Sigmoid colon (tissue), 7 donors: ENCODE results near the gene ADARB2. TPM values are rescaled to one million over a fixed set of nuclear protein-coding genes. Genes with fewer than 3 reads are reported as not detected.

Experiments
- DNase-seq: peaks from one replicate; pipeline ENCODE4 v3.0.0-alpha.2; 2019
- H3K27ac ChIP-seq, 4 donors: fragments of 200-600 bp; sonication (generic); one replicate each; pipeline ENCODE4 v1.5.1; 2016 to 2019; ENCODE audit warnings: mild to moderate bottlenecking in 1 of 4
- H3K27me3 ChIP-seq, 3 donors: fragments of 200-600 bp; sonication (generic); one replicate each; pipeline ENCODE4 v1.5.1; 2019; ENCODE audit warnings: mild to moderate bottlenecking in 1 of 3
- H3K36me3 ChIP-seq, 4 donors: fragments of 200-600 bp; sonication (generic); one replicate each; pipeline ENCODE4 v1.5.1; 2016 to 2019
- H3K4me1 ChIP-seq, 4 donors: fragments of 200-600 bp; sonication (generic); one replicate each; pipeline ENCODE4 v1.5.1; 2017 to 2019
- H3K4me3 ChIP-seq, 4 donors: fragments of 200-600 bp; sonication (generic); one replicate each; pipeline ENCODE4 v1.5.1; 2017 to 2019; ENCODE audit warnings: mild to moderate bottlenecking in 2 of 4, moderate library complexity in 1 of 4
- H3K9me3 ChIP-seq, 4 donors: fragments of 200-600 bp in 3 of 4; sonication (generic) in 3 of 4; one replicate each; pipeline versions ENCODE4 v1.5.1 to v1.6.1; 2013 to 2019
- EP300 ChIP-seq, 4 donors: sonication (generic); formaldehyde crosslinking; IDR thresholded peaks; one replicate each; pipeline ENCODE4 v1.6.1; 2017; ENCODE audit warnings: antibody characterized with exemption in 4 of 4
- POLR2A ChIP-seq, 2 donors: fragments of 450-650 bp; IDR thresholded peaks; one replicate each; pipeline ENCODE4 v1.6.1; 2016; ENCODE audit warnings: antibody characterized with exemption in 2 of 2, mild to moderate bottlenecking in 2 of 2, moderate library complexity in 2 of 2
- POLR2AphosphoS5 ChIP-seq, 4 donors: sonication (generic); formaldehyde crosslinking; IDR thresholded peaks; one replicate each; pipeline ENCODE4 v1.6.1; 2017; ENCODE audit warnings: antibody characterized with exemption in 4 of 4
- WGBS, 2 donors: extraction: QIAGEN DNeasy Blood & Tissue Kit; methylation state at CpG; one replicate each; pipeline ENCODE4 v1.1.7; 2013; 5-methylcytosine and 5-hydroxymethylcytosine counted together
- intact Hi-C: fragments of 100-400 bp; cut with DNase I; formaldehyde crosslinking; loops from one replicate; pipeline ENCODE4 v1.15.1; 2023
- polyA plus RNA-seq, 3 donors: library from polyadenylated mRNA; stranded (reverse); fragments of 200-250 nt; gene quantifications; one replicate each; pipeline ENCODE4 v1.2.3, GENCODE V29; 2013
- total RNA-seq, 4 donors: library from RNA; depleted of rRNA; stranded (reverse); fragments of >200 nt; gene quantifications; one replicate each; pipeline ENCODE4 v1.1.0, GENCODE V29; 2016
- TF ChIP-seq, protein P1 (sequence below), 4 experiments: fragments of 450-650 bp in 3 of 4; fragments of 200-600 bp in 1 of 4; IDR thresholded peaks; one replicate each; pipeline ENCODE4 v1.5.1; 2016 to 2019; ENCODE audit warnings: antibody characterized with exemption in 4 of 4, mild to moderate bottlenecking in 3 of 4, moderate library complexity in 2 of 4
- donor health status: healthy with polysubstance abuse.
- donor health status: Bipolar disorder and iron deficiency.
- donor health status: healthy.

Gene ADARB2
- total and polyA plus RNA-seq, 7 donors: 0.60 to 5.9 (median 3.5) TPM; not detected in 1

DNA sequence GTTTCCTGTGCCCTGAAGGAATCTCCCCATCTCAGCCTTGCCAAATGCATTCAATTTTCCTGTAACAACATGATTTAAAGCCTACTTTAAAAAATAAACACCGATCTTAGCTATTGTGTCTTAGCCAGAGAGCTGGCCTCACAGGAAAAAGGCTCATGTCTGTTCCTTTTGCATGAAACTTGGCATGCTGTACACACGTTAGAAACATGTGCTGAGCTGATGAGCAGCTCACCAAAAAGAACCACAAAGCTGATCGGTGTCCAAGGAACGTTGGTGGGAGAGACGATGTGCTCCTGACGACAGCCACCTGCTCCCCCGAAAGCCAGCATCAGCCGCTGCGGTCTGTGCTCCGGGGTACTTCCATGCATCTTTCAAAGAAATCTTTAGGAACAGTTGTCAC, 135.9 kb downstream of the ADARB2 start:
- WGBS, 2 donors: 72 to 84% methylated on average over 10 of the region's 10 CpGs
- Histone ChIP-seq H3K4me1 (no peaks in the 10 kb centered on the region), H3K27ac (no peak overlapping the region), H3K9me3 (no peaks in the 10 kb centered on the region), H3K36me3 (no peaks in the 10 kb centered on the region), H3K27me3 (peaks cover 0 to 7% (median 0%) of the 10 kb centered on the region in 3 donors), H3K4me3 (no peak overlapping the region)
- DNase-seq: no peak
- no peak for TF ChIP-seq EP300 (IDR thresholded peaks at IDR 0.05)
- TF ChIP-seq, protein P1, sequence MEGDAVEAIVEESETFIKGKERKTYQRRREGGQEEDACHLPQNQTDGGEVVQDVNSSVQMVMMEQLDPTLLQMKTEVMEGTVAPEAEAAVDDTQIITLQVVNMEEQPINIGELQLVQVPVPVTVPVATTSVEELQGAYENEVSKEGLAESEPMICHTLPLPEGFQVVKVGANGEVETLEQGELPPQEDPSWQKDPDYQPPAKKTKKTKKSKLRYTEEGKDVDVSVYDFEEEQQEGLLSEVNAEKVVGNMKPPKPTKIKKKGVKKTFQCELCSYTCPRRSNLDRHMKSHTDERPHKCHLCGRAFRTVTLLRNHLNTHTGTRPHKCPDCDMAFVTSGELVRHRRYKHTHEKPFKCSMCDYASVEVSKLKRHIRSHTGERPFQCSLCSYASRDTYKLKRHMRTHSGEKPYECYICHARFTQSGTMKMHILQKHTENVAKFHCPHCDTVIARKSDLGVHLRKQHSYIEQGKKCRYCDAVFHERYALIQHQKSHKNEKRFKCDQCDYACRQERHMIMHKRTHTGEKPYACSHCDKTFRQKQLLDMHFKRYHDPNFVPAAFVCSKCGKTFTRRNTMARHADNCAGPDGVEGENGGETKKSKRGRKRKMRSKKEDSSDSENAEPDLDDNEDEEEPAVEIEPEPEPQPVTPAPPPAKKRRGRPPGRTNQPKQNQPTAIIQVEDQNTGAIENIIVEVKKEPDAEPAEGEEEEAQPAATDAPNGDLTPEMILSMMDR (IDR thresholded peaks at IDR 0.05): no peak
- no peak for TF ChIP-seq POLR2AphosphoS5 (IDR thresholded peaks at IDR 0.05)
- TF ChIP-seq POLR2A (IDR thresholded peaks at IDR 0.05): no peak
- intact Hi-C loops: no loop called here

DNA sequence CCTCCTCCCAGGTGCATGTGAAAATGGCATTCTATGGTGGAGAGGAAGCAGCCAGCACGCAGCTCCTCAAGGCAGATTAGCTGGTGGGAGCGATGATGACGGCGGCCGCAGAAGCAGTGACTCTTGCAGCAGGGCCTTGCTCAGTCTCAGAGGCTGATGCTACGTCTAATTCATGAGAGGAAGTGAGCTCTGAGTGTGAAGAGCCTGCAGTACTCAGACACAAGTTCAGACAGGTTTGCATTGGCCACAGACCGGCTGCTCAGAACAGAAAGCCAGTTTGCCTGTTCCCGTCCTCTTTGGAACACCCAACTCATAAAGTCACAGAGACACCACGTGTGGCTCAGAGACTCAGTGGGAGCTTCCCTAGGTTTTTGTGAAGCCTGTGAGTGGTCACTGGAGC, 136.5 kb downstream of the ADARB2 start:
- no peak for DNase-seq
- Histone ChIP-seq H3K27me3 (peaks cover 0 to 7% (median 0%) of the 10 kb centered on the region in 3 donors), H3K36me3 (no peaks in the 10 kb centered on the region), H3K4me3 (no peak overlapping the region), H3K9me3 (no peaks in the 10 kb centered on the region), H3K27ac (no peak overlapping the region), H3K4me1 (no peaks in the 10 kb centered on the region)
- intact Hi-C loops: no loop called here
- TF ChIP-seq, protein P1 (IDR thresholded peaks at IDR 0.05): no peak
- no peak for TF ChIP-seq POLR2AphosphoS5 (IDR thresholded peaks at IDR 0.05)
- TF ChIP-seq POLR2A (IDR thresholded peaks at IDR 0.05): no peak
- no peak for TF ChIP-seq EP300 (IDR thresholded peaks at IDR 0.05)
- 77 to 79% methylated on average over 9 of the region's 9 CpGs for WGBS, 2 donors

DNA sequence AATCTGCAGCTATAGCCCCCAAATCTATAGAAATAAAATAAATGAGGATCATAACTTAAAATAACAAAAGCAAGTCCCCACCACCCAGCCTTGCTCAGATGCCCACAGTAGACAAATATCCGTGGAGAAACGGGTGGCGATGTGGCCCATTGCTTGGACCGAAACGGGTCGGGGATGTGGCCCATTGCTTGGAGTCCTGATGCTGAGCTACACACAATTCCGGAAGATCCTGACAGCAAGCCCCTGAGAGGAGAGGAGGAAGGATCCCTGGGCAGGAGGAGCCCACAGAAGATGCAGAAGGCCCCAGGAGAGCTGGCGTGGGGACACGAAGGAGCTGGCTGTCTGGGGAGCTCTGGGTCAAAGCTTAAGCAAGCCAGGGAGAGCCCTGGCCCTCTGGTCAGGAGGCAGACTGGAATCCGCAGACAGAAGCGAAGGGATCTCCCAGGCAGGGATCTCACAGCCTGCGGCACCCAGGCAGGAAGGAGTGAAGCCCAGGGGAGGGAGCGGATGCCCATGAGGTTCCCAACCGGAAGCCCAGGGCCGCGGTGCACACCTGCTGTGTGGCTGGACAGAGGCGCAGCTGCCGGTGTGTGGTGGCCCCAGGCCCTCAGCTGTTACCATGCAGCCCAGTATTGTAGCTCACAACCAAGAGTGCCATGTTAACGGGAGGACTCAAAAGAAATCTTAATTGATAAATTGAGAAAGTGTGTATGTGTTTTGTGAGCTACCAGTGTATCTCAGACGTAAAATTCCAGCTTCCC, 138.8 kb downstream of the ADARB2 start:
- DNase-seq: no peak
- Histone ChIP-seq H3K4me3 (no peak overlapping the region), H3K27me3 (no peaks in the 10 kb centered on the region), H3K9me3 (no peaks in the 10 kb centered on the region), H3K4me1 (no peaks in the 10 kb centered on the region), H3K27ac (no peak overlapping the region), H3K36me3 (no peaks in the 10 kb centered on the region)
- intact Hi-C loops: no loop called here
- WGBS, 2 donors: 89 to 91% methylated on average over 20 of the region's 20 CpGs
- TF ChIP-seq, protein P1 (IDR thresholded peaks at IDR 0.05): no peak
- TF ChIP-seq POLR2A (IDR thresholded peaks at IDR 0.05) (no peak), EP300 (IDR thresholded peaks at IDR 0.05) (no peak), POLR2AphosphoS5 (IDR thresholded peaks at IDR 0.05) (no peak)

DNA sequence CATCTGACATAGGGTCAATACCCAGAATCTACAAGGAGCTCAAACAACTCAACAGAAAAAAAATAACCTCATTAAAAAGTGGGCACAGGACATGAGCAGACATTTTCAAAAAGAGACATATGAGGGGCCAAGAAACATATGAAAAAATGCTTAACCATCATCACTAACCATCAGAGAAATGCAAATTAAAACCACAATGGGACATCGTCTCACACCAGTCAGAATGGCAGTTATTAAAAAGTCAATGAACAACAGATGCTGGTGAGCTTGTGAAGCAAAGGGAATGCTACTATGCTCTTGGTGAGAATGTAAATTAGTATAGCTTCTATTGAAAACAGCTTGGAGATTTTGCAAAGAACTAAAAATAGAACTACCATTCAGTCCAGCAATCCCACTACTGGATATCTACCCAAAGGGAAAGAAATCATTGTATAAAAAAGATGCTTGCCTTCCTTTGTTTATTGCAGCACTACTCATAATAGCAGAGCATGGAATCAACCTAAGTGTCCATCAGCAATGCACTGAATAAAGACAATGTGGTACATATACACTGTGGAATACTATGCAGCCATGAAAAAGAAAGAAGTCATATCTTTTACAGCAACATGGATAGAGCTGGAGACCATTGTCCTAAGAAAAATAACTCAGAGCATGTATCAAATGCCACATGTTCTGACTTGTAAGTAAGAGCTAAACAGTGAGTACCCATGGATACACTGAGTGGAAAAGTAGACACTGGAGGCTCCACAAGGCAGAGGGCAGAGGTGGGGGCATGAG, 139.8 kb downstream of the ADARB2 start:
- Histone ChIP-seq H3K36me3 (no peaks in the 10 kb centered on the region), H3K4me1 (no peaks in the 10 kb centered on the region), H3K27ac (no peak overlapping the region), H3K4me3 (no peak overlapping the region), H3K27me3 (no peaks in the 10 kb centered on the region), H3K9me3 (no peaks in the 10 kb centered on the region)
- TF ChIP-seq, protein P1 (IDR thresholded peaks at IDR 0.05): no peak
- no peak for TF ChIP-seq POLR2AphosphoS5 (IDR thresholded peaks at IDR 0.05)
- intact Hi-C loops: no loop called here
- DNase-seq: no peak
- WGBS, 2 donors: 76 to 81% methylated on average over 1 of the region's 1 CpG
